SK-N-SH treated with all-trans-retinoic acid at 6 μM for 48 hours (cell line): ENCODE measurements around the gene PNPLA3.

Experiments used
- ATAC-seq: fragments of 200-7000 bp; cut with Tn5 transposase; 3 replicates; pipeline ENCODE4 v1.9.1; 2020; ENCODE audit warnings: mild to moderate bottlenecking, moderate library complexity
- BACH2 ChIP-seq: fragments of 250-450 bp; sonication (Bioruptor Pico); IDR thresholded peaks from 2 replicates; pipeline ENCODE4 v1.9.0; 2021; ENCODE audit warnings: mild to moderate bottlenecking, borderline replicate concordance
- CSDC2 ChIP-seq: fragments of 250-450 bp; sonication (Bioruptor Pico); IDR thresholded peaks from 2 replicates; pipeline ENCODE4 v1.5.0; 2020; ENCODE audit warnings: mild to moderate bottlenecking, moderate library complexity
- ESRRG ChIP-seq: fragments of 250-450 bp; sonication (Bioruptor Pico); IDR thresholded peaks from 2 replicates; pipeline ENCODE4 v1.6.1; 2021; ENCODE audit warnings: mild to moderate bottlenecking
- ISL1 ChIP-seq: fragments of 250-450 bp; sonication (Bioruptor Pico); IDR thresholded peaks from 2 replicates; pipeline ENCODE4 v2.1.2; 2022; ENCODE audit warnings: mild to moderate bottlenecking, moderate library complexity
- PPARA ChIP-seq: fragments of 250-450 bp; sonication (Bioruptor Pico); IDR thresholded peaks from 2 replicates; pipeline ENCODE4 v1.5.0; 2020; ENCODE audit warnings: mild to moderate bottlenecking, borderline replicate concordance
- RARB ChIP-seq: fragments of 250-450 bp; sonication (Bioruptor Pico); IDR thresholded peaks from 2 replicates; pipeline ENCODE4 v1.8.0; 2021; ENCODE audit warnings: mild to moderate bottlenecking, moderate library complexity
- TCF4 ChIP-seq: fragments of 250-450 bp; sonication (Bioruptor Pico); IDR thresholded peaks from 2 replicates; pipeline ENCODE4 v1.8.0; 2021; ENCODE audit warnings: mild to moderate bottlenecking, moderate library complexity, borderline replicate concordance
- TOX ChIP-seq: fragments of 250-450 bp; sonication (Bioruptor Pico); IDR thresholded peaks from 2 replicates; pipeline ENCODE4 v1.8.0; 2021; ENCODE audit warnings: mild to moderate bottlenecking, moderate library complexity, borderline replicate concordance
- ZC3H10 ChIP-seq: fragments of 250-450 bp; sonication (Bioruptor Pico); IDR thresholded peaks from 2 replicates; pipeline ENCODE4 v1.5.1; 2021; ENCODE audit warnings: mild to moderate bottlenecking, moderate library complexity
- ZFP3 ChIP-seq: fragments of 250-450 bp; sonication (Bioruptor Pico); IDR thresholded peaks from 2 replicates; pipeline ENCODE4 v1.5.0; 2020; ENCODE audit warnings: mild to moderate bottlenecking, moderate library complexity
- ZFP30 ChIP-seq: fragments of 450-650 bp; formaldehyde crosslinking; IDR thresholded peaks from 2 replicates; pipeline ENCODE4 v1.5.0; 2022; ENCODE audit warnings: mild to moderate bottlenecking, moderate library complexity
- ZNF70 ChIP-seq: fragments of 450-650 bp; formaldehyde crosslinking; IDR thresholded peaks from 2 replicates; pipeline ENCODE4 v1.5.0; 2020; ENCODE audit warnings: mild to moderate bottlenecking, moderate library complexity
- ZNF8 ChIP-seq: fragments of 450-650 bp; formaldehyde crosslinking; IDR thresholded peaks from 2 replicates; pipeline ENCODE4 v1.5.0; 2020; ENCODE audit warnings: mild to moderate bottlenecking, moderate library complexity
- TF ChIP-seq, protein P1 (sequence below): fragments of 250-450 bp; sonication (Bioruptor Pico); IDR thresholded peaks from 2 replicates; pipeline ENCODE4 v1.5.1; 2021; ENCODE audit warnings: mild to moderate bottlenecking, moderate library complexity
- TF ChIP-seq, protein P2 (sequence below): fragments of 250-450 bp; sonication (Bioruptor Pico); IDR thresholded peaks from 2 replicates; pipeline ENCODE4 v1.5.1; 2020; ENCODE audit warnings: low read depth, mild to moderate bottlenecking, moderate library complexity
- TF ChIP-seq, protein P3 (sequence below): fragments of 250-450 bp; sonication (Bioruptor Pico); IDR thresholded peaks from 2 replicates; pipeline ENCODE4 v1.8.0; 2020; ENCODE audit warnings: mild to moderate bottlenecking, moderate library complexity, borderline replicate concordance
- TF ChIP-seq, protein P4 (sequence below): fragments of 250-450 bp; sonication (Bioruptor Pico); IDR thresholded peaks from 2 replicates; pipeline ENCODE4 v1.8.0; 2021; ENCODE audit warnings: low read depth, mild to moderate bottlenecking, moderate library complexity, borderline replicate concordance
- TF ChIP-seq, protein P5 (sequence below): fragments of 250-450 bp; sonication (Bioruptor Pico); IDR thresholded peaks from 2 replicates; pipeline ENCODE4 v1.5.0; 2020; ENCODE audit warnings: mild to moderate bottlenecking, moderate library complexity

PNPLA3 gene

DNA sequence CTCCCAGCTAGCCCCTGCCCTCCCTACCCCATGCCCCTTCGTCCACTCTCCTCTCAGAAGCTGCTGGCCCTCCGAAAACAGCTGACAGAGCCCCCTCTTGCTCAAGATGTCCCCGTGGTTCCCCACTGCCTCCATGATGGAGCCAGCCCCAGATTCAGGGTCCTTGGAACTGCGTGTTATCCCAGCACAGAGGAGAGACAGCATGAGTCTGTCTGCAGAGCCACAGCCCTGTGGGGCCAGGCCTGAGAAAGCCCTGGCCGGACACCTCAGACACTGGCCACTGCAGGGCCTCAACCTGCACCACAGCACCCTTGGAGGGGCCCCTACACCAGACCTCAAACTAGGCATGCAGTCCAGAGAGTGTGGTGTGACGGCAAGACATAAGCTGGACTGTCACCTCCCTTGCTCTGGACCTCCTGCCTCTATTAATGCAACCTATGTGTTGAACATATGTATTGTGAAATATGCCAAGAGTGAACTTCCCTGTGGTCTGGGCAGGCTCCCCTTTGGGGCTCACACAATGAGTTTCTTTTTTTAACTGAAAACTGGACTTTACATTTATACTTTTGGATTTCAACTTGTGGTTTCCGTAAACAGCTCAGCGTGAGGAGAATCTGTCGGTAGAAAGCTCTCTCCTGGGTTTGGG is 41.4 kb upstream of the PNPLA3 start:
- no peak for ATAC-seq
- TF ChIP-seq ZNF70 (CRISPR knock-in tag) = peak; percentile 93
- no peak for TF ChIP-seq ZC3H10 (CRISPR knock-in tag)
- TF ChIP-seq ZFP3 (CRISPR knock-in tag) = no peak

DNA sequence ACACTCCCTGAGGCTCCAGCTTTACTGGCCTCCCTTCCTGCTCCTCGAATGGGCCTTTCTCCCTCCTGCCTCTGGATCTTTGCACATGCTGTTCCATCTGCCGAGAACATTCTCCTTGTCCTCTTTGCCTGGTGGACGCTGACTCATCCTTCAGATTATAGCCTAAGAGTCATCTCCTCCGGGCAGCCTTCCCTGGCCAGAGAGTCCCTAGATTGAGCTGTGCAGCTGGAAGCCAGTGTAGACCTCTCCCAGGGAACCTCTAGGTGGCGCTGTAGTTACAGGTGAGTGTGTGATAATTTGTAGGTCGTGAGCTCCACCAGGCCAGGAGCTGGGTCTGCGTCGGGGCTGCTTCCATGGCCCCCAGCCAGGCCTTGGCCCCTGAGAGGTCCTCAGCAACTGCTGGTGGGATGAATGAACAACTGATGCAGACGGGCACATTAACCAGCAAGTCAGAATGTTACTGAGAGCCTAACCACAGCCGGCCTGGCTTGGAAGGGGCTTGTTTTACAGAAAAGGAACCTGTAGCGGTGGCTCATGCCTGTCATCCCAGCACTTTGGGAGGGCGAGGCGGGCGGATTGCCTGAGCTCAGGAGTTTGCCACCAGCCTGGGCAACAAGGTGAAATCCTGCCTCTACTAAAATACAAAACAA is 40.5 kb upstream of the PNPLA3 start:
- ATAC-seq = peak; percentile 92
- TF ChIP-seq ESRRG (CRISPR knock-in tag) (no peak), TOX (CRISPR knock-in tag) (no peak), ZNF8 (CRISPR knock-in tag) (no peak), ZFP30 (CRISPR knock-in tag) (no peak)
- TF ChIP-seq, protein P1, sequence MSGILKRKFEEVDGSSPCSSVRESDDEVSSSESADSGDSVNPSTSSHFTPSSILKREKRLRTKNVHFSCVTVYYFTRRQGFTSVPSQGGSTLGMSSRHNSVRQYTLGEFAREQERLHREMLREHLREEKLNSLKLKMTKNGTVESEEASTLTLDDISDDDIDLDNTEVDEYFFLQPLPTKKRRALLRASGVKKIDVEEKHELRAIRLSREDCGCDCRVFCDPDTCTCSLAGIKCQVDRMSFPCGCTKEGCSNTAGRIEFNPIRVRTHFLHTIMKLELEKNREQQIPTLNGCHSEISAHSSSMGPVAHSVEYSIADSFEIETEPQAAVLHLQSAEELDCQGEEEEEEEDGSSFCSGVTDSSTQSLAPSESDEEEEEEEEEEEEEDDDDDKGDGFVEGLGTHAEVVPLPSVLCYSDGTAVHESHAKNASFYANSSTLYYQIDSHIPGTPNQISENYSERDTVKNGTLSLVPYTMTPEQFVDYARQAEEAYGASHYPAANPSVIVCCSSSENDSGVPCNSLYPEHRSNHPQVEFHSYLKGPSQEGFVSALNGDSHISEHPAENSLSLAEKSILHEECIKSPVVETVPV = no peak
- TF ChIP-seq, protein P2, sequence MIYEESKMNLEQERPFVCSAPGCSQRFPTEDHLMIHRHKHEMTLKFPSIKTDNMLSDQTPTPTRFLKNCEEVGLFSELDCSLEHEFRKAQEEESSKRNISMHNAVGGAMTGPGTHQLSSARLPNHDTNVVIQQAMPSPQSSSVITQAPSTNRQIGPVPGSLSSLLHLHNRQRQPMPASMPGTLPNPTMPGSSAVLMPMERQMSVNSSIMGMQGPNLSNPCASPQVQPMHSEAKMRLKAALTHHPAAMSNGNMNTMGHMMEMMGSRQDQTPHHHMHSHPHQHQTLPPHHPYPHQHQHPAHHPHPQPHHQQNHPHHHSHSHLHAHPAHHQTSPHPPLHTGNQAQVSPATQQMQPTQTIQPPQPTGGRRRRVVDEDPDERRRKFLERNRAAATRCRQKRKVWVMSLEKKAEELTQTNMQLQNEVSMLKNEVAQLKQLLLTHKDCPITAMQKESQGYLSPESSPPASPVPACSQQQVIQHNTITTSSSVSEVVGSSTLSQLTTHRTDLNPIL = no peak
- TF ChIP-seq, protein P3, sequence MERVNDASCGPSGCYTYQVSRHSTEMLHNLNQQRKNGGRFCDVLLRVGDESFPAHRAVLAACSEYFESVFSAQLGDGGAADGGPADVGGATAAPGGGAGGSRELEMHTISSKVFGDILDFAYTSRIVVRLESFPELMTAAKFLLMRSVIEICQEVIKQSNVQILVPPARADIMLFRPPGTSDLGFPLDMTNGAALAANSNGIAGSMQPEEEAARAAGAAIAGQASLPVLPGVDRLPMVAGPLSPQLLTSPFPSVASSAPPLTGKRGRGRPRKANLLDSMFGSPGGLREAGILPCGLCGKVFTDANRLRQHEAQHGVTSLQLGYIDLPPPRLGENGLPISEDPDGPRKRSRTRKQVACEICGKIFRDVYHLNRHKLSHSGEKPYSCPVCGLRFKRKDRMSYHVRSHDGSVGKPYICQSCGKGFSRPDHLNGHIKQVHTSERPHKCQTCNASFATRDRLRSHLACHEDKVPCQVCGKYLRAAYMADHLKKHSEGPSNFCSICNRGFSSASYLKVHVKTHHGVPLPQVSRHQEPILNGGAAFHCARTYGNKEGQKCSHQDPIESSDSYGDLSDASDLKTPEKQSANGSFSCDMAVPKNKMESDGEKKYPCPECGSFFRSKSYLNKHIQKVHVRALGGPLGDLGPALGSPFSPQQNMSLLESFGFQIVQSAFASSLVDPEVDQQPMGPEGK = no peak
- TF ChIP-seq, protein P4, sequence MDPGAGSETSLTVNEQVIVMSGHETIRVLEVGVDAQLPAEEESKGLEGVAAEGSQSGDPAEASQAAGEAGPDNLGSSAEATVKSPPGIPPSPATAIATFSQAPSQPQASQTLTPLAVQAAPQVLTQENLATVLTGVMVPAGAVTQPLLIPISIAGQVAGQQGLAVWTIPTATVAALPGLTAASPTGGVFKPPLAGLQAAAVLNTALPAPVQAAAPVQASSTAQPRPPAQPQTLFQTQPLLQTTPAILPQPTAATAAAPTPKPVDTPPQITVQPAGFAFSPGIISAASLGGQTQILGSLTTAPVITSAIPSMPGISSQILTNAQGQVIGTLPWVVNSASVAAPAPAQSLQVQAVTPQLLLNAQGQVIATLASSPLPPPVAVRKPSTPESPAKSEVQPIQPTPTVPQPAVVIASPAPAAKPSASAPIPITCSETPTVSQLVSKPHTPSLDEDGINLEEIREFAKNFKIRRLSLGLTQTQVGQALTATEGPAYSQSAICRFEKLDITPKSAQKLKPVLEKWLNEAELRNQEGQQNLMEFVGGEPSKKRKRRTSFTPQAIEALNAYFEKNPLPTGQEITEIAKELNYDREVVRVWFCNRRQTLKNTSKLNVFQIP (CRISPR knock-in tag) = no peak
- TF ChIP-seq, all 23 proteins: peak for 0

DNA sequence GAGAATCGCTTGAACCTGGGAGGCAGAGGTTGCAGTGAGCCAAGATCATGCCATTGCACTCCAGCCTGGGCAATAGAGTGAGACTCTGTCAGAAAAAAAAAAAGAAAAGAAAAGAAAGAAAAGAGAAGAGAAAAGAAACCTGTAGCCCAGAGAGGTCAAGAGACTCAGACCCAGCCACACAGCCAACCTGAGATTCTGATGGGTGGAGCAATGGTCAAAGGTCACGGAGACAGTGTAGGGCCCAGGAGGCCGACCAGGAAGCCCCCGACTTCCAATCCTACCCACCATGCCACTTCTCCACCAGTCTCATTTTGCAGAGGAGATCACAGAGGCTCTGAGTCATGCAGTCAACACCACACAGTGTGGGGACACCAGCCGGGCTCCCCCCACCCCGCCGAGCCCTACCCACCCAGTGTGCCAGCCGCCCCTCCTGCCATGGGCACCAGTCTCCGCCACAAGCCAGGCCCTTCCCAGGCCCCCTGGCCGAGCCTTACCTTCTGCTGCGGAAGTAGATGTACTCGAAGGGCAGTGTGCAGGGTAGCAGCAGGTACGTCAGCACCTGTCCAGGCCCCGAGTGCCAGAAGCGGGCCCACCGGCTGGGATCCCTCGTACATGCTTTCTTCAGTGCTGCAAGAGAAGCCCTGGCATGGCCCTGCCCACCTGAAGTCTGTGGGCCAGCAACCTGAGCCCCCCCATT is 39.7 kb upstream of the PNPLA3 start:
- TF ChIP-seq ZFP3 (CRISPR knock-in tag) = no peak
- no peak for TF ChIP-seq ESRRG (CRISPR knock-in tag)
- no peak for TF ChIP-seq ZFP30 (CRISPR knock-in tag)
- TF ChIP-seq ISL1 (CRISPR knock-in tag) = no peak
- TF ChIP-seq, protein P2 = no peak
- TF ChIP-seq RARB = no peak
- no peak for TF ChIP-seq PPARA (CRISPR knock-in tag)
- no peak for TF ChIP-seq BACH2
- TF ChIP-seq, protein P4 (CRISPR knock-in tag) = no peak
- TF ChIP-seq, protein P3 = no peak
- TF ChIP-seq TCF4 (CRISPR knock-in tag) = no peak
- TF ChIP-seq ZC3H10 (CRISPR knock-in tag) = no peak
- TF ChIP-seq CSDC2 (CRISPR knock-in tag) = no peak
- TF ChIP-seq, protein P5, sequence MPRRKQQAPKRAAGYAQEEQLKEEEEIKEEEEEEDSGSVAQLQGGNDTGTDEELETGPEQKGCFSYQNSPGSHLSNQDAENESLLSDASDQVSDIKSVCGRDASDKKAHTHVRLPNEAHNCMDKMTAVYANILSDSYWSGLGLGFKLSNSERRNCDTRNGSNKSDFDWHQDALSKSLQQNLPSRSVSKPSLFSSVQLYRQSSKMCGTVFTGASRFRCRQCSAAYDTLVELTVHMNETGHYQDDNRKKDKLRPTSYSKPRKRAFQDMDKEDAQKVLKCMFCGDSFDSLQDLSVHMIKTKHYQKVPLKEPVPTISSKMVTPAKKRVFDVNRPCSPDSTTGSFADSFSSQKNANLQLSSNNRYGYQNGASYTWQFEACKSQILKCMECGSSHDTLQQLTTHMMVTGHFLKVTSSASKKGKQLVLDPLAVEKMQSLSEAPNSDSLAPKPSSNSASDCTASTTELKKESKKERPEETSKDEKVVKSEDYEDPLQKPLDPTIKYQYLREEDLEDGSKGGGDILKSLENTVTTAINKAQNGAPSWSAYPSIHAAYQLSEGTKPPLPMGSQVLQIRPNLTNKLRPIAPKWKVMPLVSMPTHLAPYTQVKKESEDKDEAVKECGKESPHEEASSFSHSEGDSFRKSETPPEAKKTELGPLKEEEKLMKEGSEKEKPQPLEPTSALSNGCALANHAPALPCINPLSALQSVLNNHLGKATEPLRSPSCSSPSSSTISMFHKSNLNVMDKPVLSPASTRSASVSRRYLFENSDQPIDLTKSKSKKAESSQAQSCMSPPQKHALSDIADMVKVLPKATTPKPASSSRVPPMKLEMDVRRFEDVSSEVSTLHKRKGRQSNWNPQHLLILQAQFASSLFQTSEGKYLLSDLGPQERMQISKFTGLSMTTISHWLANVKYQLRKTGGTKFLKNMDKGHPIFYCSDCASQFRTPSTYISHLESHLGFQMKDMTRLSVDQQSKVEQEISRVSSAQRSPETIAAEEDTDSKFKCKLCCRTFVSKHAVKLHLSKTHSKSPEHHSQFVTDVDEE (CRISPR knock-in tag) = no peak
- TF ChIP-seq ZNF70 (CRISPR knock-in tag) = no peak
- no peak for ATAC-seq
